ENCODE measurements around the gene TNK1. TPM values are rescaled to one million over a fixed set of nuclear protein-coding genes. Genes with fewer than 3 reads are reported as not detected.

Gene TNK1
- total RNA-seq, 1 experiment from 2014 or later: 6.1 TPM

- H3K36me3 ChIP-seq (ENCODE audit: control insufficient read depth, insufficient read depth, low read length): no peaks in the 10 kb centered on the region
- no peak overlapping the region for H3K4me3 ChIP-seq (ENCODE audit: low read depth, low read length)
- no peaks in the 10 kb centered on the region for H3K27me3 Mint-ChIP-seq (ENCODE audit: insufficient read depth, unreplicated experiment)
- H3K9me3 Mint-ChIP-seq (ENCODE audit: unreplicated experiment): no peaks in the 10 kb centered on the region
- no peaks in the 10 kb centered on the region for H3K4me1 Mint-ChIP-seq (ENCODE audit: low read depth, unreplicated experiment)
- H3K4me1 ChIP-seq: no peaks in the 10 kb centered on the region
- no peaks in the 10 kb centered on the region for H3K9me3 ChIP-seq
- no peak for DNase-seq
- no TSS peak for BruUV-seq (replicated peaks)
- TF ChIP-seq CTCF (IDR thresholded peaks at IDR 0.05; ENCODE audit: insufficient read depth in 1 of 2, low read depth in 1 of 2, low read length in 1 of 2, severe bottlenecking in 1 of 2, unreplicated experiment in 1 of 2): no peak
- H3K4me3 Mint-ChIP-seq (ENCODE audit: unreplicated experiment): no peak overlapping the region
- H3K36me3 Mint-ChIP-seq (ENCODE audit: insufficient read depth, unreplicated experiment): no peaks in the 10 kb centered on the region
- ChIA-PET POLR2A (no interaction called here), CTCF (no interaction called here)
- intact Hi-C loops (cut with micrococcal nuclease; ENCODE audit: unreplicated experiment): no loop called here
- H3K27me3 ChIP-seq (replicated peaks; ENCODE audit: control insufficient read depth, insufficient read depth, low read length): no peaks in the 10 kb centered on the region
- no peak overlapping the region for H3K27ac Mint-ChIP-seq (ENCODE audit: unreplicated experiment)
Observed at GRCh38 chr17:7411427-7411750, 30.5 kb downstream of the TNK1 start.

- H3K9me3 Mint-ChIP-seq (ENCODE audit: unreplicated experiment): no peaks in the 10 kb centered on the region
- ChIA-PET CTCF (no interaction called here), POLR2A (no interaction called here)
- no peaks in the 10 kb centered on the region for H3K27me3 Mint-ChIP-seq (ENCODE audit: insufficient read depth, unreplicated experiment)
- no peak overlapping the region for H3K4me3 Mint-ChIP-seq (ENCODE audit: unreplicated experiment)
- intact Hi-C loops (cut with micrococcal nuclease; ENCODE audit: unreplicated experiment): no loop called here
- H3K27ac Mint-ChIP-seq (ENCODE audit: unreplicated experiment): no peak overlapping the region
- no peak for DNase-seq
- no peaks in the 10 kb centered on the region for H3K4me1 ChIP-seq
- no peak for TF ChIP-seq CTCF (IDR thresholded peaks at IDR 0.05; ENCODE audit: insufficient read depth in 1 of 2, low read depth in 1 of 2, low read length in 1 of 2, severe bottlenecking in 1 of 2, unreplicated experiment in 1 of 2)
- BruUV-seq (replicated peaks): no TSS peak
- no peaks in the 10 kb centered on the region for H3K9me3 ChIP-seq
- H3K27me3 ChIP-seq (replicated peaks; ENCODE audit: control insufficient read depth, insufficient read depth, low read length): no peaks in the 10 kb centered on the region
- no peaks in the 10 kb centered on the region for H3K36me3 ChIP-seq (ENCODE audit: control insufficient read depth, insufficient read depth, low read length)
- no peaks in the 10 kb centered on the region for H3K4me1 Mint-ChIP-seq (ENCODE audit: low read depth, unreplicated experiment)
- H3K36me3 Mint-ChIP-seq (ENCODE audit: insufficient read depth, unreplicated experiment): no peaks in the 10 kb centered on the region
- H3K4me3 ChIP-seq (ENCODE audit: low read depth, low read length): no peak overlapping the region
Observed at GRCh38 chr17:7413346-7413985, 32.6 kb downstream of the TNK1 start.

- H3K4me3 Mint-ChIP-seq (ENCODE audit: unreplicated experiment): no peak overlapping the region
- no peaks in the 10 kb centered on the region for H3K27me3 ChIP-seq (replicated peaks; ENCODE audit: control insufficient read depth, insufficient read depth, low read length)
- H3K9me3 ChIP-seq: no peaks in the 10 kb centered on the region
- H3K9me3 Mint-ChIP-seq (ENCODE audit: unreplicated experiment): no peaks in the 10 kb centered on the region
- no peak for DNase-seq
- H3K27me3 Mint-ChIP-seq (ENCODE audit: insufficient read depth, unreplicated experiment): no peaks in the 10 kb centered on the region
- H3K36me3 Mint-ChIP-seq (ENCODE audit: insufficient read depth, unreplicated experiment): no peaks in the 10 kb centered on the region
- H3K4me1 Mint-ChIP-seq (ENCODE audit: low read depth, unreplicated experiment): no peaks in the 10 kb centered on the region
- no TSS peak for BruUV-seq (replicated peaks)
- H3K4me3 ChIP-seq (ENCODE audit: low read depth, low read length): no peak overlapping the region
- H3K27ac Mint-ChIP-seq (ENCODE audit: unreplicated experiment): no peak overlapping the region
- ChIA-PET POLR2A (no interaction called here), CTCF (no interaction called here)
- TF ChIP-seq CTCF (IDR thresholded peaks at IDR 0.05; ENCODE audit: insufficient read depth in 1 of 2, low read depth in 1 of 2, low read length in 1 of 2, severe bottlenecking in 1 of 2, unreplicated experiment in 1 of 2): no peak
- no peaks in the 10 kb centered on the region for H3K4me1 ChIP-seq
- no peaks in the 10 kb centered on the region for H3K36me3 ChIP-seq (ENCODE audit: control insufficient read depth, insufficient read depth, low read length)
- intact Hi-C loops (cut with micrococcal nuclease; ENCODE audit: unreplicated experiment): no loop called here
Observed at GRCh38 chr17:7414837-7415236, 33.9 kb downstream of the TNK1 start.

Data from Caco-2 (cell line).